ENCODE results near the gene SRSF3. TPM values are rescaled to one million over a fixed set of nuclear protein-coding genes. Genes with fewer than 3 reads are reported as not detected.
"Not testable (repeated sequence)": the region's sequence is repeated elsewhere in the genome, so short reads cannot be mapped to it uniquely, and the experiment has no call there.

Gene SRSF3
- total RNA-seq, 4 donors from 2014 or later = 108 to 195 (median 156) TPM

DNA sequence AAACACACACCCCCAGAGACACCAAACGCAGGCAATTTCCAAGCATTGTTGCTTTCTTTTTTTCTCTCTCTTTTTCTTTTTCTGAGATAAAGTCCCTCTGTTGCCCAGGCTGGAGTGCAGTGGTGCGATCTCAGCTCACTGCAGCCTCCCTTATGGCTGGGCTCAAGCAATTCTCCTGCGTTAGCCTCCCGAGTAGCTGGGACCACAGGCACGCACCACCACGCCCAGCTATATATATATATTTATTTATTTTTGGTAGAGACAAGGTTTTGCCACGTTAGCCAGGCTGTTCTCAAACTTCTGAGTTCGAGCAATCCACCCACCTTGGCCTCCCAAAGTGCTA is 14.0 kb upstream of the SRSF3 start:
- peak overlapping the region; percentile 73 to 85 (median 84) for H3K27ac ChIP-seq
- 74% methylated on average over 8 of the region's 8 CpGs; no CpG with 5 or more reads in 1 of the 2 donors for WGBS, 2 donors (ENCODE audit: low coverage in 1 of 2)
- peak overlapping the region in 1 of 2 donors; percentile 12 for H3K4me3 ChIP-seq
- H3K9me3 ChIP-seq = no peaks in the 10 kb centered on the region
- peaks cover 0 to 39% (median 11%) of the 10 kb centered on the region in 3 donors for H3K4me1 ChIP-seq
- no peaks in the 10 kb centered on the region for H3K36me3 ChIP-seq
- no peaks in the 10 kb centered on the region for H3K27me3 ChIP-seq
- ATAC-seq = no peak
- TF ChIP-seq EP300 (IDR thresholded peaks at IDR 0.05) = no peak
- TF ChIP-seq, protein P1, sequence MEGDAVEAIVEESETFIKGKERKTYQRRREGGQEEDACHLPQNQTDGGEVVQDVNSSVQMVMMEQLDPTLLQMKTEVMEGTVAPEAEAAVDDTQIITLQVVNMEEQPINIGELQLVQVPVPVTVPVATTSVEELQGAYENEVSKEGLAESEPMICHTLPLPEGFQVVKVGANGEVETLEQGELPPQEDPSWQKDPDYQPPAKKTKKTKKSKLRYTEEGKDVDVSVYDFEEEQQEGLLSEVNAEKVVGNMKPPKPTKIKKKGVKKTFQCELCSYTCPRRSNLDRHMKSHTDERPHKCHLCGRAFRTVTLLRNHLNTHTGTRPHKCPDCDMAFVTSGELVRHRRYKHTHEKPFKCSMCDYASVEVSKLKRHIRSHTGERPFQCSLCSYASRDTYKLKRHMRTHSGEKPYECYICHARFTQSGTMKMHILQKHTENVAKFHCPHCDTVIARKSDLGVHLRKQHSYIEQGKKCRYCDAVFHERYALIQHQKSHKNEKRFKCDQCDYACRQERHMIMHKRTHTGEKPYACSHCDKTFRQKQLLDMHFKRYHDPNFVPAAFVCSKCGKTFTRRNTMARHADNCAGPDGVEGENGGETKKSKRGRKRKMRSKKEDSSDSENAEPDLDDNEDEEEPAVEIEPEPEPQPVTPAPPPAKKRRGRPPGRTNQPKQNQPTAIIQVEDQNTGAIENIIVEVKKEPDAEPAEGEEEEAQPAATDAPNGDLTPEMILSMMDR (IDR thresholded peaks at IDR 0.05) = no peak

DNA sequence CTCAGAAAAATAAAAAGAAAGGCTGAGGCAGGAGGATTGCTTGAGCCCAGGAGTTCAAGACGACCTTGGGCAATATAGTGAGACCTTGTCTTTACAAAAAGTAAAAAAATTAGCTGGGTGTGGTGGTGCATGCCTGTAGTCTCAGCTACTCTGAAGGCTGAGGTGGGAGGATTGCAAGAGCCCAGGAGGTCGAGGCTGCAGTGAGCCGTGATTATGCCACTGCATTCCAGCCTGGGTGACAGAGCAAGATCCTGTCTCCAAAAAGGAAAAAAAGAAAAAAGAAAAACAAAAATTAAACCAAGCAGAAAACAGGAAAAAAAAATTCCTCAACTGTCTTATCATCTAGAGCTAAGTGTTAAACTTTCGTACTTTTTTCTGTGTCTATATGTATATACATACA is 12.4 kb upstream of the SRSF3 start:
- H3K4me3 ChIP-seq = no peak overlapping the region
- no peaks in the 10 kb centered on the region for H3K9me3 ChIP-seq
- 69 to 81% methylated on average over 2 to 4 of the region's 4 CpGs for WGBS, 2 donors (ENCODE audit: low coverage in 1 of 2)
- no peaks in the 10 kb centered on the region for H3K27me3 ChIP-seq
- no peaks in the 10 kb centered on the region for H3K36me3 ChIP-seq
- no peak for ATAC-seq
- peaks cover 0 to 39% (median 11%) of the 10 kb centered on the region in 3 donors for H3K4me1 ChIP-seq
- TF ChIP-seq, protein P1 (IDR thresholded peaks at IDR 0.05) = no peak
- TF ChIP-seq POLR2A (IDR thresholded peaks at IDR 0.05) (no peak), EP300 (IDR thresholded peaks at IDR 0.05) (no peak), POLR2AphosphoS5 (IDR thresholded peaks at IDR 0.05) (no peak)
- peak overlapping the region in 1 of 4 donors; percentile 84 for H3K27ac ChIP-seq

DNA sequence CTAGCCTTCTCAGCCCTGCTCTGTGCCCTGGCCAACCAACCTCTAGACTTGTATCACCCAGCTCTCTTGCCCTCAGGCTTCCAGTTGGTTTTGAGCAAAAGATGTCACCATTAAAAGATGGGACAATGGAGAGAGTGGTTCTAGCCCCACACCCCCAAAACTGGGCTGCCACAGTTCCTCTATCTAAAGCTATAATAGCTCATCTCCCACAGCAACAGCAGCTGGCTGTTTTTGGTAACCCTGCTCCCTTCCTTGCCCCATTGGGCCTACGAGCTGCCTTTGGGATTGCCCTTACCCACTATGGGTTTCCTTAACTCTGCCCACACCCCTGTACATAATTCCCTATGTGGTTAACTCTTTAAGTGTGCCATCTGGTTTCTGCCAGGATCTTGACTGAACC is 7.6 kb upstream of the SRSF3 start:
- Histone ChIP-seq H3K36me3 (no peaks in the 10 kb centered on the region), H3K9me3 (no peaks in the 10 kb centered on the region), H3K27me3 (no peaks in the 10 kb centered on the region), H3K4me3 (no peak overlapping the region), H3K27ac (no peak overlapping the region), H3K4me1 (no peaks in the 10 kb centered on the region)
- 80 to 90% methylated on average over 1 of the region's 1 CpG for WGBS, 2 donors (ENCODE audit: low coverage in 1 of 2)
- ATAC-seq = no peak
- TF ChIP-seq POLR2AphosphoS5 (IDR thresholded peaks at IDR 0.05) = no peak
- TF ChIP-seq POLR2A (IDR thresholded peaks at IDR 0.05) = no peak
- TF ChIP-seq, protein P1 (IDR thresholded peaks at IDR 0.05) = no peak
- no peak for TF ChIP-seq EP300 (IDR thresholded peaks at IDR 0.05)

DNA sequence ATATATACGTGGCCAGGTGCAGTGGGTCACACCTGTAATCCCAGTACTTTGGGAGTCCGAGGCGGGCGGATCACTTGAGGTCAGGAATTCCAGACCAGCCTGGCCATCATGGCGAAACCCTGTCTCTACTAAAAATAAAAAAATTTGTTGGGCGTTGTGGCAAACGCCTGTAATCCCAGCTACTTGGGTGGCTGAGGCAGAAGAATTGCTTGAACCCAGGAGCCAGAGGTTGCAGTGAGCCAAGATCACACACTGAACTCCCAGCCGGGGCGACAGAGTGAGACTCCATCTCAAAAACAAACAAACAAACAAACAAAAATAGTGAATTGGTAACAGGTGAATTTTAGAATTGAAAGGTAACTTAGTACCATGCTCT is 5.1 kb upstream of the SRSF3 start:
- peaks cover 0 to 11% (median 0%) of the 10 kb centered on the region in 3 donors for H3K4me1 ChIP-seq
- H3K36me3 ChIP-seq, H3K9me3 ChIP-seq, H3K27me3 ChIP-seq, ATAC-seq, H3K4me3 ChIP-seq, H3K27ac ChIP-seq: not testable (repeated sequence)
- 95 to 98% methylated on average over 7 of the region's 9 CpGs for WGBS, 2 donors (ENCODE audit: low coverage in 1 of 2)

DNA sequence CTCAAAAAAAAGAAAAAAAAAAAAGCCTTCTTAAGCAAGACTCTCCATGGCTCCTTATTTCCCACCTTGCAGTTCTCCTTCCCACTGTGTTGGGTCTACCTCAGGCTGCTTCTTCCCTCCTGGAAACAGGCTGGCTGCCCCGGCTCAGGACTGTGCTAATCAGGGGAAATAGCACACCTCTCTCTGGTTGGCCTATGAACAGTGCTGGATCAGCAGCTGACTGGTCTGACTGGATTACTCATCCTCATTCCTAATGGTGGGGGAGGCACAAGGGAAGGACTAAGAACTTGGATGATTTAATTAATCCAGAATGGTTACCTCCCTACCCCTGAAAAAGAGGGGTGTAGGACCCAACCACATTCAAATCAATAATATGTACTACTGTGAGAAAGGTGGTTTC is 3.9 kb upstream of the SRSF3 start:
- WGBS, 2 donors (ENCODE audit: low coverage in 1 of 2) = 50% methylated on average over 1 of the region's 1 CpG; no CpG with 5 or more reads in 1 of the 2 donors
- TF ChIP-seq POLR2A (IDR thresholded peaks at IDR 0.05) (no peak), POLR2AphosphoS5 (IDR thresholded peaks at IDR 0.05) (no peak), EP300 (IDR thresholded peaks at IDR 0.05) (no peak)
- TF ChIP-seq, protein P1 (IDR thresholded peaks at IDR 0.05) = no peak
- ATAC-seq = no peak

More for the DNA sequence above, 3.9 kb upstream of the SRSF3 start:
- Histone ChIP-seq H3K4me3 (no peak overlapping the region), H3K36me3 (no peaks in the 10 kb centered on the region), H3K27me3 (no peaks in the 10 kb centered on the region), H3K27ac (no peak overlapping the region), H3K9me3 (no peaks in the 10 kb centered on the region), H3K4me1 (peaks cover 0 to 11% (median 0%) of the 10 kb centered on the region in 3 donors)

Measured in gastroesophageal sphincter (tissue), 4 donors.